Neural progenitor cell (in vitro differentiated cells): ENCODE results near the gene OTUD7B. TPM values are rescaled to one million over a fixed set of nuclear protein-coding genes. Genes with fewer than 3 reads are reported as not detected.
"Not testable (repeated sequence)": the region's sequence is repeated elsewhere in the genome, so short reads cannot be mapped to it uniquely, and the experiment has no call there.

ENCODE experiments used
- DNase-seq: peaks from one replicate; pipeline ENCODE4 v3.0.0-alpha.2; 2016; ENCODE audit warnings: low spot score
- H2AFZ ChIP-seq: fragments of 200-600 bp; sonication (generic); replicated peaks from 2 replicates; pipeline ENCODE4 v1.6.1; 2016; ENCODE audit warnings: antibody characterized with exemption
- H3F3A ChIP-seq: fragments of 200-600 bp; sonication (generic); 2 replicates; pipeline ENCODE4 v1.6.1; 2016; ENCODE audit warnings: antibody characterized with exemption, low read depth
- H3K27ac ChIP-seq: fragments of 200-600 bp; sonication (generic); 2 replicates; pipeline ENCODE4 v1.5.1; 2016; ENCODE audit warnings: mild to moderate bottlenecking
- H3K27me3 ChIP-seq: fragments of 200-600 bp; sonication (generic); 2 replicates; pipeline ENCODE4 v1.6.1; 2016; ENCODE audit warnings: mild to moderate bottlenecking, moderate library complexity
- H3K36me3 ChIP-seq: fragments of 200-600 bp; sonication (generic); 2 replicates; pipeline ENCODE4 v1.5.1; 2016
- H3K4me1 ChIP-seq: fragments of 200-600 bp; sonication (generic); 2 replicates; pipeline ENCODE4 v1.6.1; 2016; ENCODE audit warnings: mixed run types
- H3K4me2 ChIP-seq: fragments of 200-600 bp; sonication (generic); 2 replicates; pipeline ENCODE4 v1.6.1; 2016
- H3K4me3 ChIP-seq: fragments of 200-600 bp; sonication (generic); 2 replicates; pipeline ENCODE4 v1.5.1; 2016
- H3K79me2 ChIP-seq: fragments of 200-600 bp; sonication (generic); 2 replicates; pipeline ENCODE4 v1.6.1; 2016; ENCODE audit warnings: low read depth
- H3K9ac ChIP-seq: fragments of 200-600 bp; sonication (generic); 2 replicates; pipeline ENCODE4 v1.6.1; 2016
- H3K9me3 ChIP-seq: fragments of 200-600 bp; sonication (generic); 2 replicates; pipeline ENCODE4 v1.5.1; 2016; ENCODE audit warnings: low read depth
- H4K20me1 ChIP-seq: fragments of 200-600 bp; sonication (generic); 2 replicates; pipeline ENCODE4 v1.6.1; 2016; ENCODE audit warnings: low read depth
- H3K27ac Mint-ChIP-seq: 3 replicates; pipeline ENCODE4 v1.8.0; 2021; ENCODE audit warnings: mixed read lengths
- H3K27me3 Mint-ChIP-seq: 2 replicates; pipeline ENCODE4 v1.8.0; 2022; ENCODE audit warnings: low read depth, mild to moderate bottlenecking, inconsistent platforms, moderate library complexity, mixed read lengths; ENCODE audit not compliant: insufficient read depth
- H3K36me3 Mint-ChIP-seq: 3 replicates; pipeline ENCODE4 v1.8.0; 2021; ENCODE audit warnings: mixed read lengths
- H3K4me1 Mint-ChIP-seq: 3 replicates; pipeline ENCODE4 v1.8.0; 2021; ENCODE audit warnings: mixed read lengths
- H3K4me3 Mint-ChIP-seq: 3 replicates; pipeline ENCODE4 v1.8.0; 2021; ENCODE audit warnings: mild to moderate bottlenecking, moderate library complexity, mixed read lengths
- H3K9me3 Mint-ChIP-seq: 3 replicates; pipeline ENCODE4 v1.8.0; 2020; ENCODE audit warnings: mixed read lengths
- CTCF ChIP-seq: fragments of 200-600 bp; sonication (generic); IDR thresholded peaks from 2 replicates; pipeline ENCODE4 v1.5.1; 2017; ENCODE audit warnings: antibody characterized with exemption, mild to moderate bottlenecking
- EZH2 ChIP-seq: fragments of 200-600 bp; sonication (generic); IDR thresholded peaks from 2 replicates; pipeline ENCODE4 v1.6.1; 2017; ENCODE audit warnings: antibody characterized with exemption, mild to moderate bottlenecking, moderate library complexity
- EZH2phosphoT487 ChIP-seq: fragments of 200-600 bp; sonication (generic); IDR thresholded peaks from 2 replicates; pipeline ENCODE4 v1.6.1; 2017; ENCODE audit warnings: antibody characterized with exemption
- total RNA-seq: library from RNA; depleted of rRNA; stranded (reverse); fragments of >200 nt; gene quantifications from 2 replicates; pipeline ENCODE4 v1.2.3, GENCODE V29; 2015; ENCODE audit warnings: low replicate concordance

The OTUD7B gene
- total RNA-seq, 1 donor from 2014 or later = 10.7 TPM

GRCh38 chr1:150053926-150054325 lies 43.4 kb upstream of the OTUD7B start:
- Mint-ChIP-seq H3K9me3 (no peaks in the 10 kb centered on the region), H3K4me3 (no peak overlapping the region)
- no peak for DNase-seq

GRCh38 chr1:150051905-150052412 lies 41.4 kb upstream of the OTUD7B start:
- not testable (repeated sequence) for H3K36me3 Mint-ChIP-seq, H3K4me3 ChIP-seq, H3K27me3 Mint-ChIP-seq, H3K4me3 Mint-ChIP-seq, H3K9me3 Mint-ChIP-seq, DNase-seq, H3K79me2 ChIP-seq, H3K36me3 ChIP-seq, H3K4me2 ChIP-seq, H3K4me1 Mint-ChIP-seq, H3K9ac ChIP-seq, H4K20me1 ChIP-seq, H3K27ac ChIP-seq, H2AFZ ChIP-seq, H3K9me3 ChIP-seq, H3K27me3 ChIP-seq, H3K27ac Mint-ChIP-seq, H3F3A ChIP-seq, H3K4me1 ChIP-seq

More at GRCh38 chr1:150053926-150054325, 43.4 kb upstream of the OTUD7B start:
- no peaks in the 10 kb centered on the region for H3K79me2 ChIP-seq
- Mint-ChIP-seq H3K27me3 (no peaks in the 10 kb centered on the region), H3K27ac (no peak overlapping the region), H3K4me1 (no peaks in the 10 kb centered on the region), H3K36me3 (no peaks in the 10 kb centered on the region)
- no peaks in the 10 kb centered on the region for H3K4me1 ChIP-seq
- no peaks in the 10 kb centered on the region for H3K9me3 ChIP-seq
- H3F3A ChIP-seq = peaks cover 6% of the 10 kb centered on the region
- H3K4me3 ChIP-seq = no peak overlapping the region
- H3K27me3 ChIP-seq = no peaks in the 10 kb centered on the region
- H3K36me3 ChIP-seq = no peaks in the 10 kb centered on the region
- H3K27ac ChIP-seq = no peak overlapping the region
- H3K4me2 ChIP-seq = no peak overlapping the region
- TF ChIP-seq EZH2 (no peak), CTCF (no peak), EZH2phosphoT487 (no peak)
- H2AFZ ChIP-seq = no peak overlapping the region
- H3K9ac ChIP-seq = no peak overlapping the region
- H4K20me1 ChIP-seq = no peaks in the 10 kb centered on the region

GRCh38 chr1:150051089-150051373 lies 40.5 kb upstream of the OTUD7B start:
- Histone ChIP-seq H3F3A (no peaks in the 10 kb centered on the region), H3K4me1 (no peaks in the 10 kb centered on the region), H3K4me3 (no peak overlapping the region), H3K4me2 (no peak overlapping the region), H2AFZ (no peak overlapping the region), H3K36me3 (no peaks in the 10 kb centered on the region), H3K27me3 (no peaks in the 10 kb centered on the region), H3K79me2 (no peaks in the 10 kb centered on the region), H3K9ac (no peak overlapping the region), H3K27ac (no peak overlapping the region), H4K20me1 (no peaks in the 10 kb centered on the region), H3K9me3 (no peaks in the 10 kb centered on the region)
- Mint-ChIP-seq H3K9me3 (no peaks in the 10 kb centered on the region), H3K27ac (no peak overlapping the region), H3K4me1 (no peaks in the 10 kb centered on the region), H3K36me3 (no peaks in the 10 kb centered on the region), H3K27me3 (no peaks in the 10 kb centered on the region), H3K4me3 (no peak overlapping the region)
- no peak for TF ChIP-seq EZH2
- DNase-seq = no peak

GRCh38 chr1:150049926-150050325 lies 39.4 kb upstream of the OTUD7B start:
- TF ChIP-seq EZH2phosphoT487 (no peak), EZH2 (no peak)

GRCh38 chr1:150034336-150034735 lies 23.8 kb upstream of the OTUD7B start:
- Histone ChIP-seq H3F3A (no peaks in the 10 kb centered on the region), H4K20me1 (no peaks in the 10 kb centered on the region), H3K9me3 (no peaks in the 10 kb centered on the region), H3K27ac (no peak overlapping the region), H3K36me3 (no peaks in the 10 kb centered on the region), H3K79me2 (no peaks in the 10 kb centered on the region), H3K4me2 (no peak overlapping the region), H2AFZ (no peak overlapping the region), H3K4me1 (no peaks in the 10 kb centered on the region), H3K27me3 (no peaks in the 10 kb centered on the region), H3K4me3 (no peak overlapping the region), H3K9ac (no peak overlapping the region)
- Mint-ChIP-seq H3K4me3 (no peak overlapping the region), H3K36me3 (no peaks in the 10 kb centered on the region), H3K9me3 (no peaks in the 10 kb centered on the region), H3K27me3 (peaks cover 4% of the 10 kb centered on the region), H3K27ac (no peak overlapping the region), H3K4me1 (no peaks in the 10 kb centered on the region)
- no peak for DNase-seq
- TF ChIP-seq EZH2phosphoT487 = no peak

More at GRCh38 chr1:150049926-150050325, 39.4 kb upstream of the OTUD7B start:
- Histone ChIP-seq H4K20me1 (no peaks in the 10 kb centered on the region), H3K4me2 (no peak overlapping the region), H3K4me1 (no peaks in the 10 kb centered on the region), H3F3A (no peaks in the 10 kb centered on the region), H3K9ac (no peak overlapping the region), H3K27me3 (no peaks in the 10 kb centered on the region), H3K79me2 (no peaks in the 10 kb centered on the region), H3K9me3 (no peaks in the 10 kb centered on the region), H3K36me3 (no peaks in the 10 kb centered on the region), H3K27ac (no peak overlapping the region), H2AFZ (no peak overlapping the region), H3K4me3 (no peak overlapping the region)
- Mint-ChIP-seq H3K27ac (no peak overlapping the region), H3K4me1 (no peaks in the 10 kb centered on the region), H3K36me3 (no peaks in the 10 kb centered on the region), H3K4me3 (no peak overlapping the region), H3K27me3 (no peaks in the 10 kb centered on the region), H3K9me3 (no peaks in the 10 kb centered on the region)
- no peak for DNase-seq
